ENCODE measurements around the gene SMARCC2.

DNA sequence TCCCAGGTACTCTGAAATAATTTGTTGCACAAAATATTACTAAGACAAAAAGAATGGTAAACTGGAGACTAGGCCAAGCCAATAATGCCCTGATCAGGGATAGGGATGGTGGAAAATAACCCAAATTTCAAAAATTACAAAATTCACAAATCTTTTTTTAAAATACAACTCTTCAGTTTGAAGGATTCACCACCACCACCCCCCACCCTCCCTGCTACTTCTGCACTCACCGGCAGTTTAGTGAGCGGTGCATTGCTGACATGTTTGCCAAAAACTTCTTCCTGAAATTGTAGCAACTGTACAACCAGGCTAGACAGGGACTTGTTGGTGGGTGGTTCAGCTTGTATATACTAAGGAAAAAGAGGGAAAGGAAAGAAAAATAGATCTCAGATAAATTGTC, 2.3 kb downstream of the SMARCC2 start:
- TF ChIP-seq, protein P1, sequence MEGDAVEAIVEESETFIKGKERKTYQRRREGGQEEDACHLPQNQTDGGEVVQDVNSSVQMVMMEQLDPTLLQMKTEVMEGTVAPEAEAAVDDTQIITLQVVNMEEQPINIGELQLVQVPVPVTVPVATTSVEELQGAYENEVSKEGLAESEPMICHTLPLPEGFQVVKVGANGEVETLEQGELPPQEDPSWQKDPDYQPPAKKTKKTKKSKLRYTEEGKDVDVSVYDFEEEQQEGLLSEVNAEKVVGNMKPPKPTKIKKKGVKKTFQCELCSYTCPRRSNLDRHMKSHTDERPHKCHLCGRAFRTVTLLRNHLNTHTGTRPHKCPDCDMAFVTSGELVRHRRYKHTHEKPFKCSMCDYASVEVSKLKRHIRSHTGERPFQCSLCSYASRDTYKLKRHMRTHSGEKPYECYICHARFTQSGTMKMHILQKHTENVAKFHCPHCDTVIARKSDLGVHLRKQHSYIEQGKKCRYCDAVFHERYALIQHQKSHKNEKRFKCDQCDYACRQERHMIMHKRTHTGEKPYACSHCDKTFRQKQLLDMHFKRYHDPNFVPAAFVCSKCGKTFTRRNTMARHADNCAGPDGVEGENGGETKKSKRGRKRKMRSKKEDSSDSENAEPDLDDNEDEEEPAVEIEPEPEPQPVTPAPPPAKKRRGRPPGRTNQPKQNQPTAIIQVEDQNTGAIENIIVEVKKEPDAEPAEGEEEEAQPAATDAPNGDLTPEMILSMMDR (conservative IDR thresholded peaks at IDR 0.05 in 1 of 2, IDR thresholded peaks at IDR 0.05 in 1 of 2; ENCODE audit: low read depth in 1 of 2, low read length in 2 of 2), result no peak
- TF ChIP-seq EZH2 (IDR thresholded peaks at IDR 0.05; ENCODE audit: low read length, missing control alignments), result no peak

All from fibroblast of lung (primary cell).